GM13976 (cell line): ENCODE measurements around the gene NPFFR2.
"Not testable (repeated sequence)": the region's sequence is repeated elsewhere in the genome, so short reads cannot be mapped to it uniquely, and the experiment has no call there.

Experiments used
- DNase-seq: peaks from one replicate; pipeline ENCODE4 v3.0.0; 2012; ENCODE audit warnings: low spot score
- CTCF ChIP-seq: IDR thresholded peaks from 2 replicates; pipeline ENCODE4 v1.5.1; 2012; ENCODE audit warnings: borderline replicate concordance, mild to moderate bottlenecking; ENCODE audit not compliant: insufficient read depth; ENCODE audit errors: extremely low read depth, missing control alignments, control extremely low read depth
- in situ Hi-C: fragments of 300-500 bp; cut with MboI; formaldehyde crosslinking; loops from one replicate; pipeline ENCODE4 v1.12.0; 2022; ENCODE audit warnings: low sequenced_read_pairs, mixed read lengths, inconsistent platforms; ENCODE audit not compliant: unreplicated experiment

The NPFFR2 gene

GRCh38 chr4:72128741-72129140 is 96.9 kb downstream of the NPFFR2 start:
- DNase-seq: no peak
- no peak for TF ChIP-seq CTCF
- in situ Hi-C loops: no loop called here

- in situ Hi-C loops: no loop called here
- TF ChIP-seq CTCF: no peak
- DNase-seq: no peak
Measured at GRCh38 chr4:72136429-72136828, 104.6 kb downstream of the NPFFR2 start.

- in situ Hi-C loops: not testable (repeated sequence)
Measured at GRCh38 chr4:72139997-72140396, 108.2 kb downstream of the NPFFR2 start.

GRCh38 chr4:72144241-72144640 is 112.4 kb downstream of the NPFFR2 start:
- no peak for DNase-seq
- in situ Hi-C loops: no loop called here
- no peak for TF ChIP-seq CTCF

More at GRCh38 chr4:72139997-72140396, 108.2 kb downstream of the NPFFR2 start:
- DNase-seq: not testable (repeated sequence)

GRCh38 chr4:72152731-72153130 is 120.9 kb downstream of the NPFFR2 start:
- TF ChIP-seq CTCF: no peak
- in situ Hi-C loops: no loop called here
- no peak for DNase-seq

GRCh38 chr4:72153634-72154033 is 121.8 kb downstream of the NPFFR2 start:
- in situ Hi-C loops, DNase-seq: not testable (repeated sequence)

- DNase-seq, in situ Hi-C loops: not testable (repeated sequence)
Measured at GRCh38 chr4:72169285-72169684, 137.5 kb downstream of the NPFFR2 start.

GRCh38 chr4:72169861-72170260 is 138.1 kb downstream of the NPFFR2 start:
- no peak for TF ChIP-seq CTCF
- DNase-seq: no peak
- in situ Hi-C loops: no loop called here
